NCI-H2081 (cell line): ENCODE measurements around the gene STX16.

Source experiments
- DNase-seq, 2 experiments: peaks; one replicate each; lab custom pipeline; 2025; lab: John Stamatoyannopoulos, UW

Gene STX16

DNA sequence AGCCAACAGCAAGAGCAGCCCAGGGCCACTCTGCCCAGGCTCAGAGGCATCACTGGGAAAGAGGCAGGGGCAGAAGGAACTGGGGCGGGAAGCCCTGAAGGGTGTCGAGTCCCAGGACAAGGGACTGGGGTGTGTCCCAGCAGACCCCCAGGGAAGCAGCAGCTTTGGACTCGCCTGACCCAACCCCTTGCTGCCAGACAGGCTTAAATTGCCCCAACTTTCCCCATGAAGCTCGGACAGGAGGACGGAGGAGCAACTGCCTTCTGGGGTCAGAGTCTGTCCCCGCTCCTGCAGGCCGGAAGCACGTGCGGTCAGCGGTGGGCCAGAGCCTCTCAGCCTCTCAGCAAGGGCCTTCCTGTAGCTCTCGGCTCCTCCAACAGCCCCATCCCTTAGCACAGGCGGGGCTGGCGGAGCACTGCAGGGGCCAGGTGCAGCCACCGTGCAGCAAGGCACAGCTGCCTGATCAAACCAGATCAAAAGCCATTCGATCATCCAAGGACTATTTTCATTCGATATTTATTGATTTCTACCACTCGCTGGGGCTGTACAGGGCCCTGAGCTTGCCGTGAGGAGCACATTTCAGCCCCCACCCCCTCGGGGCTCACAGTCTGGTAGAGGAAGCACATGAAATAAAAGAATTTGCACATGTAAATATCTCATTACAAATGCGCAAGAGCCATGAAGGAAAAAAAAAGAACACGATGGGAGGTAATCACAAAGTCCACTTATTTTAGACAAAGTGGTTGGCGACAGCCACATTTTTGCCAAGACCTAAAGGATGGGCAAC, 31.8 kb upstream of the STX16 start:
- DNase-seq, result no peak

DNA sequence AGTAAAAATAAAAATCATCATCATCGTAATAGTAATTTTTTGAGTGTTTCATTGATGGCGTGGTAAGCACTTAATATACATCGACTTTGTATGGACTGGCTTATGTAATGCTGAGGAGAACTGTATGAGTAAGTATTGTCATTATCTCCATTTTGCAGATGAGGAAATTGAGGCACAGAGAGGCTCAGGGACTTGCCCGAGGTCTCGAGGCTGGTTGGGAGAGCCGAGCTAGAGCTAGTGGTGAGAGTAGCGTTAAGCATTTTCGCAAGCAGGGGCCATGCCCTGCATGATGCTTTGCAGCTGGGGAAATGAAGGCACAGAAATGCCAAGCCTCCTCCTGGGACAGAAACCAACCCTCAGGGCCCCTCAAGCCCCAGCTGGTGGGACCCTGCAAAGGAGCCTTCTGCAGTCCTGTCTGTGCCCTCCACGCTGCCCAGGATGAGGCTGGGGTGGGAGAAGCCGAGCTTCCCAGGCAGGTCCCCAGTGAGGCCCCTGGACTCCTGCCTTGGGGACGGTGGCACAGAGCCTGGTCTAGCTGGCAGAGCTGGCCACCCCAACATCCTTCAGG, 31.1 kb upstream of the STX16 start:
- DNase-seq, result no peak

DNA sequence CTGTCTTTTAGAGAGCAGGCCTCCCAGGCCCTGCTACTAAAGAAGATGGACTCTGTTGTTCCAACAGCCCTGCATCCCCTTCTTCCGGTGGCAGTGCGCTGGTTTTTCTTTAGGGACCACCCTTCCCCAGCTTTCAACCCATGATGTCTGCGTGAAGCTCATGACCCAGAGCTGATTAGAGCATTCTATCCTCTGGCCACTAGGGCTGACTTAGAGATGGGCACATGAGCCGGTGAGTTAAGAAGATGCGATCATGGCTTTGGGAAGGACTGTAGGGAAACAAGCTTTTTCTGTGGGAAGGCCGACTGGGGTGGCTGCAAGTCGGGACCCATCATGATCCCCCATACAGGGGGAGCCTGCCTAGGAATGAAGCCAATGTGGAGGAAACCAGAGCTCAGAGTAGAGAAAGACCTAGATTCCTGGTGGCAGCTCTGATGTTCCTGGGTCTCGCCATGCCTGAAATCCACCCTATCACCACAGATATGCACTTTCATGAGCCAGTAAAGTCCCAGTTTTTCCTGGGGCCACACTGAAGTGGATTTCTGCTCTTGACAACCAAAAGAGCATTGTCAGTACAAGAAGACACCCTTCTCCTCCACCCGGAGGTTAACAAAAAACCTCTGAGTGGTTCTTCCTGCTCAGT, 29.1 kb upstream of the STX16 start:
- no peak for DNase-seq

DNA sequence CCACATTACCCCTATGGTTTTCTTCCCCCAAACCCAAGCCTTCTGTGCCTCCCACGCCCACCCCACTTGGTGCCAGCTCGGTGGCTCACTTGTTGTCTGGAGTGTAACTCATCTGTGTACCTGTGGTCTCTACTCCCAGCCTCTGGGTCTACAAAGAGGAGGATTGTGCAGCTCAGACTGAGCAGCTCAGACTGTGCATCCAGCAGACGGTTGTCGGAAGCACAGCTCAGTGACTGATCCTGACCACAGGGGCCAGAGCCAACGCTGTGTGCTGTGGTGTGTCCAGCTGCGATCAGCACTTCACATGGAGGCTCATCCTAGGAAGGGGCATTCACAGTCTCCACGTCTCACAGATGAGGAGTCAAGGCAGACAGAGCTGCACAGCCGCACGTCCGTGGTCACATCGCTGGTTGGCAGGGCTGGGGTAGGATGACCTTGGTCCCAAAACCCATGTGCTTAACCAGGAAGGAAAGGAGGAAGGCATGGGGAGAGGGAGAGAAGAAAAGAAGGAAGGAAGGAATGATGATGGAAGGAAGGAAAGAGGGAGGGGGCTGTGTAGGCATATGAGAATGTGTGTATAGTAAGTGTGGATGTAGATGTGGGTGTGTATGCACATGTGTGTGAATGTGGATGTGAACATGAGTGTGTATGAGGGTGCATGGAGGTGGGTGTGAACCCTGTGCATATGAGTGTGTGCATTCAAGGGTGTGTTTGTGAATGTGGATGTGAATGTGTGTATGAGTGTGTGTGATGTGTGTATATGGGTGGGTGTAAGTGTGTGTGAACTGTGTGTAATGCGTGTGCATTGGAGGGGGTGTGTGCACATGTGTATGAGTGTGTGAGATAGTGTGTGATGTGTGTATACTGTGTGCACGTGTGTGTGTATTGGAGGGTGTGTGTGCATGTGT, 28.2 kb upstream of the STX16 start:
- no peak for DNase-seq

DNA sequence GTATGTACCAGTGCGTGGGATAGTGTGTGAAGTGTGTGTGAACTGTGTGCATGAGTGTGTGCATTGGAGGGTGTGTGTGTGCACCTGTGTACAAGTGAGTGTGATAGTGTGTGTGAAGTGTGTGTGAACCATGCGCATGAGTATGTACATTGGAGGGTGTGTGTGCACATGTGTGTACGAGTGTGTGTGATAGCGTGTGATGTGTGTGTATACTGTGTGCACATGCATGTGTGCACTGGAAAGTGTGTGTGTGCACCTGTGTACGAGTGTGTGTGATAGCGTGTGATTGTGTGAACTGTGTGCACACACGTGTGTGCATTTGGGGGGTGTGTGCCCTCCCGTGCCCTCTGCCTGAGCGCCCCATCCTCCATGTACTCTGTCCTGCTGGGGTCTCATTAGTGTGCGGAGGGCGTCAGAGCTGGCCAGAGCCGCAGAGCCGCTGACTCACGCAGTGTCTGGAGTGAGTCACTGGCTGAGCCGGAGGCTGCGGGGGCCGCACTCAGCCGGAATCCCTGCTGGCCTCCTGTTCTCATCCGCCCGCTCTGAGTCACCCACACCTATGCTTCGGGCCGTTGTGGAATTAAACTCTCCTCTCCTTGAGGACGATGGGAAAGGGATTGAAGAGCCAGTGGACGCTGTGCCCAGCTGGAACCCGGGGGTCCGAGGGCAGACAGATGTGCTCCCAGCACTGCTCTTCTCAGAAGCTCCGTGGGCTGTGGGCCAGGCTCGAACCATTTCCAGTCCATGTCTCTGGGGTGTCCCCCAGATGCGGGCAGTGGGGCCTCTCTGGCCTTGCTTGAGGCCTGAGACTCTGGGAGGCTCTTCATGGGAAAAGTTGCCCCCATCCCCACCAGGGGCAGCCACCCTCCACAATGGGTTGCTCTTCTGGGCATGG, 27.3 kb upstream of the STX16 start:
- no peak for DNase-seq

DNA sequence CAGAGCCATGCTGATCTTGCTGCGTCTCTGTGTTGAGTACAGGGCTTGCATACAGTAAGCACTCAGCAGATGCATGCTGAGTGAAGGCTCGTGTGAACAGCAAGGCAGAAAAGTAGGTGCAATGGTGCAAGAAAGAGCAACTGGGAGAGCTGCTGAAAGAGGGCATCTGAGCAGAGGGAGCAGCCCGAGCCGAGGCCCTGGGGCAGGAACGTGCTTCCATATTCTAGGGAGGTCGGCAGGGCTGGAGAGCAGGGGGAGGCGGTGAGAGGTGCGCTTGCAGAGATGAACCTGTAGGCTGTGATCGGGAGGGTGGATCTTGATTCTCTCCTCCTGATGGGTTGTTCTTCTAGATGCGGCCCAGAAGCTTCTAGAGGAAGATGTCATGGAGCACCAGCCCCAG, 26.4 kb upstream of the STX16 start:
- DNase-seq, result no peak

DNA sequence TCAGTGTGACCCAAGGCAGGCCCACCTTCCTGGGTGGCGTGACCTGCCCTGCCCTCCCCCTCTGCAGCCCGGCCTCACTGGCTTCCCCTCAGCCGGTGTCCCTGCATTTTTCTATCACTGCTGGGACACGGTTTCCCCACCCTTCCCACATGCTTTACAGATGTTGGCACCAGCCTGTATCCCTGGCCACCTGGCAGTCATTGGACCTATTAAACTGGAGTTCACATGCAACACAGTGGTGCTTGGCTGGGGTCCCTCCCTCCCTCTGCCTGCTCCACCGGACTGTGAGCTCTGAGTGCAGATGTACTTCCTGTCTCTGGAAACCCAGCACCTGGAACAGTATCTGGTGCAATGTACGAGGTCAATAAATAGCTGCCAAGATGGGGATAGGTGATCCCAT, 25.5 kb upstream of the STX16 start:
- no peak for DNase-seq

DNA sequence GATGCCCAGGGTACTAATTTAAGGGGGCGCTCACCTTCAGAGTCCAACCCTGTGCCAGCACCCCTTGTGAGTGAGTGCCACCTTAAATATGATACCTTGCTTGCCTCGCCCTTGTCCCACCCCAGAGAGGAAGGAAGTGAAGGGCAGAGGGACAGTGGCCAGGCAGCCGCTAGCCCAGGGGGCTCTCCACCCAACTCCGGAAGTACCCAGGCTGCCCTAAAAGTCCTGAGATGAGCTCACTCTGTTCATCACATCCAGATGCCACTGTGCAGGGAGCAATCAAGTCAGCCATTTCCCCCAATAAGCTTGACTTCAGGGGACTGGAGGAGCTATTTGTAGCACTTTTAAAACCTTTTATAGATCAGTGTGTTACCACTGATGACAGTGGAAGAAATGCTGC, 25.0 kb upstream of the STX16 start:
- no peak for DNase-seq

DNA sequence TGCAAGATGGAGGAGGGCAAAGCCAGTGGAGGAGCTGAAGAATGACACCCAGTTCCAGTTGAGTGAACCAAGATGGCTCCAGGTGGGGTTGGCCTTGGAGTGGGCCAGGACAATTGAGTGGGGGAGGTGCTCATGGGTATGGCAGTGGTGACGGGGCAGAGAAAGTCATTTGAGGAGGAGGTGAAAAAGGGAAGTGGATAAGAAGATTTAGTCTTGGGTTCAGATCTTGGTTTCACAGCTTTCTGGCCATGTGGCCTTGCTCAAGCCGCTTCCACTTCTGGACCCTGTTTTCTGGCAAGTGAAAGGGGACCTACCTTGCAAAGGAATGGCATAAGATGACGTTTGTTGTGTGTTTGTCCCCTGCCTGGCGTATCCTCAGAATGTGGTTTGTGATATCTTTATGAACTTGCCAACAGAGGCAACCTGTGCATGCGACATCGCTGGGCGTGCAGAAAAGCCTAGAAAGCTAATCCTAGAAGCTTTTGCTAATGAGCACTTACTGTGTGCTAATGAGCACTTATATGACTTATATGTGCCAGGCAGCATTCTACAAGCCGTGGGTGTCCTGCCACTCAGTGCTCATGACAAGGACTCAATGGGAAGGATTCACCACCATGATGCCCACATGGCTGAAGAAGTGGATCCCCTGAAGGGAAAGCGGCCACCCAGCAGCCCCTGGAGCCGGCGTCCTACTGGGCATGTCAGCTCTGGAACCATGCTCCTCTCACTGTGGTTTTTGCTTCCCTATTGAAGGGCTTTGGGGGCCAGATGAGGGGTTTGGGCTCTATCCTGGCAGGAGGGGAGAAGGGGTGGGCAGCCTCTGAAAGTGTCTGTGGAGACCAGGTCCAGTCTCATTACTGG, 23.6 kb upstream of the STX16 start:
- DNase-seq, result no peak

DNA sequence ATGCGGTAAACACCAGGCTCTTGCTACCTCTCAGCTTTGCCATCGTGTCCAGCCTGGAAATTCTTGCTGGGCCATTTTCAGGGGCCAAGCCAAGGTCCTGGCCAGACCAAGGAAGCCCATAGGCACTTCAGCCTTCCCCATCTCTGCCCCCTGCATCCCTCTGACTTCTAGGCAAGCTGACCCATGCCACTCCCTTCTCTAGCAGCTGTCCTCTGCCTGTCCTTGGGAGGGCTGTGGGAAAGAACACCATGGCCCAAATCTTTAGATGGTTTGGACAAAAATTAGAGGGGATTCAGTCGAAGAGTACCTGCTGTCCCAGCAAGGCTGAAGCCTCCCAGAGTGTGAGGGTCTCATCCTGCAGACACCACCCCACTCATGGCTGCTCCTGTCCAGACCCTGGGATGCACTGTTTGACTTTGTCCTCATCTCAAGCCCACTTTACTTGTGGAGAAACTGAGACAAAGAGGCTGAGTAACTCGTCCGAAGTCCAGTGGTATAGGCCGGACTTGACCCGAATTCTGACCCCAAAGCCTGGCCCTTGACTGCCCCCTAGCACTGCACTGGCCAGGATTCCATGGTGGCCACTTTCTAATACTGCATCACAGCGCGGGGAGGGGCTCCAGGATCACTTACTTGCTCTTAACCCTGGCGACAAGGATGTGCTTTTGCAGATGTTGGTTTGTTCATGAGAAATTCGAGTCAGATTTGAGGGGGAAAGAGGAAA, 22.4 kb upstream of the STX16 start:
- no peak for DNase-seq

DNA sequence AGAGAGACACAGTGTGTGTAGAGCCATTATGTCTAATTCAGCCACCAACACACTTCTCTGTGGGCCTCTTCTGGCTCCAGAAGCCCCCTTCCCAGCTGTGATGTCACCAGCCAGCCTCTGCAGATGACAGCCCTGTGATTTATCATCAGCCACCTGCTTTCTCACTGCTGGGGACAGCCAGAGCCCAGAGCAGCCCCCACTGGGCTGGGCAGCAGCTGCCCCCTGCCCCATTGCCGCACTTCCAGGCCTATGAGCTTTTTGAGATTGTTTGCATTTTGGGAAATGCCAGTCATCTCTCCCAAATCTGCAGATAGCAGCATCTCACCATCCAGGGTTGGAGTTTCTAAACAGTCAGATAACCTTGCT, 21.9 kb upstream of the STX16 start:
- DNase-seq, result no peak

DNA sequence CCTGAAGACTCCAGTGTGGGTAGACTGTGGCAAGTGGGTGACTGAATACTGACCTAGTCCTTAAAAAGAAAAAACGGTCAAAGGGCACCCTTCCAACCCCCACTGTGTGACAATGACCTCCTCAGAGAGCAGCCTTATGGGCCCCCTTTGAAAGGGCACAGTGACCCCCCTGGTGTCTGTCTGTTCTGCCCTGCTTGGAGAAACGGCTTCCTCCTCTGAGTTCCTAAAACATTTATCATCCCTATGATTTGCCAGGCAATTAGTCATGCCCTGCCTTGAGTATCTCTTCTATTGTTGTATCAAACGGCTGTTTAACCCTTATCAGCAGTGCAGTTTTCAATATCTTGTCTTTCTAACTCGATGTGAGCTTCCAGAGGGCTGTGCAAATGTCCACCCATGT, 21.0 kb upstream of the STX16 start:
- no peak for DNase-seq

DNA sequence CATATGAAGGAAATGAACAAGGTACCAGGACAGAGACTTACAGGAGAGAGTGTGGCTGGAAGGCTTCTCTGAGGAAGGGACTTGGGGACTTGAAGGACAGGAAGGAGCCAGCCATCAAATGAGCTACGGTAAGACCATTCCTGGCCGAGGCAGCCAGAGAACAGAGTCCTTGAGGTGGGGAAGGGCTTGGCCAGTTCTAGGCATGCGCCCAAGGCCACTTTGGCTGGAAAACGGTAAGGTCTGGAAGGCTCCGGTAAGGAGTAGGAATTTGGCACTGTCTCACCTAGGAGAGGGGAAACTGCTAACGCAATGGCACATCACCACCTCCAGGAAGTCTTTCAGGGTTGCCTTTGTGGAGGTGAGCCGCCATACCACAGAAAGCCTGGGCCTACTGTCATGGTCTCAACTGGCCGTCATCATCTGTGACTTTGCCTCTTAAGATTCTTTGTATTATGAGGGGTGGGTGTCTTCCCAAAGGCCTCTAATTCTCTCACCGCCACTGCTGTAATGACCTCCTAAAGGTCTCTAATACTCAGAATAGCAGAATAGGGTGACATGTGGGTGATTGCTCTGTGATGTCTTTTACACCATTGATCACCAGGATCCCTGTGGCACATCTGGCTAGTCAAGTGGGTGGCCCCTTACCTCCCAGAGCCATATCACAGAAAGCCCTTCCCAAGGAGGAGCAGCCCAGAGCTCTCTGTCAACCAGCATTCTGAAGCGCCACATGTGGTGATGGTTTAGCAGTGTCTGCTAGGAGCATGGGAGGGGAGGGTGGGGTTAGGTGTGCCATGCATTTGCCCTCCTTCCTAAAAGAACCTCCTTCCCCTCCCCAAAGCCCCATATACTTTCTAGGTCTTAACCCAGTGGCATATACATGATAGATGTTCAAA, 17.7 kb upstream of the STX16 start:
- no peak for DNase-seq

DNA sequence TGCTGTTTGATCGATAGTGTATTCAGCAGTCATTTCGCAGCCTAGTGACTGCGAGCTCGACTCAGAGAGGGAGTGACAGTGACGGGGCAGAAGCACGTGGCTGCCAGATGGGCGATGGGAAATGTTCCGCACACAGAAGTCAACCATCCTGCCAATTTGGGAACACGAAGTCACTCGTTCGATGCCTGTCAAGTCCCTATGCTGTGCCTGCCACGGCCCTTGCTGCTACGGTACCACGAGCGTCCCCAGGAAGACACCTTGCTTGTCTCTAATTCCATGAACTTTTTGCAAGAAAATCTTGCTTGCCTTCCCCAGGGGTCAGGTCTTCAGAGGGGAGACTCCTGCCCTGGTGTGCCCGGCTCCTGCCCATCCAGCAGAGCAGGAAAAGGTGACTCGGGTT, 17.0 kb upstream of the STX16 start:
- no peak for DNase-seq

DNA sequence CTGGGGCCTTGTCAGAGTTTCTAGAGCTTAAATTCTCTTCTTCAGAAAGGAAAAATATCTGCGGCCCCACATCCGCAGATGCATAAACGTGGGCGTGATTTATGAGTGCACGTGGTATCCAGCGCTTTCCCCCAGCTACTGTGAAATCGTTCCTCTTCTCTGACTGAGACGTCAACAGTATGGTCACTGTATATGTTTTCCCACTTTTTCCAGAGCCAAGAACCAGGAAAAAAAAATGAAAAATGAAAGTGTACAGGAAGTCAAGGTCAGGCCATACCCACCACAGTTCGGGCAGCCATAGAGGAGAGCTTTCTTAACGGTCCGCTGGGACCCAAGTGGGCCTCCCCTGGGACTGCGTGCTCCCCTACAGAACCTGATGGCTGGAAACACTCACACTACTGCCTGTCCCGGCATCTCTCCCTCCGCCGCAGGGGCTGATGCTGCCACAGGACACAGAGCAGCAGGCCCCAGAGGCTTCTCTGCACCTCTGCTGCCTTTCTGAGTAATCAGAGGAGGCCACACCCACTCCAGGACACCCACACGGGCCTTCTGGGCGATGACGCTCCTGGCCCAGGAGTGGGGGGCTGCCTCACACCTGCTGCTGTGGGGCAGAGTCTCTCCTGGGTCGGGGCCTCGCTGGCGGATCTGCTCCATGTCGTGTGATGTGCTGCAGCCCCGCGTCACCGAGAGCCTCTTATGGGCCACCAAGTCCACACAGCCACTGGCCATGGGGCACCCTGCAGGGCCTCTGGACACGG, 16.4 kb upstream of the STX16 start:
- DNase-seq, result no peak

DNA sequence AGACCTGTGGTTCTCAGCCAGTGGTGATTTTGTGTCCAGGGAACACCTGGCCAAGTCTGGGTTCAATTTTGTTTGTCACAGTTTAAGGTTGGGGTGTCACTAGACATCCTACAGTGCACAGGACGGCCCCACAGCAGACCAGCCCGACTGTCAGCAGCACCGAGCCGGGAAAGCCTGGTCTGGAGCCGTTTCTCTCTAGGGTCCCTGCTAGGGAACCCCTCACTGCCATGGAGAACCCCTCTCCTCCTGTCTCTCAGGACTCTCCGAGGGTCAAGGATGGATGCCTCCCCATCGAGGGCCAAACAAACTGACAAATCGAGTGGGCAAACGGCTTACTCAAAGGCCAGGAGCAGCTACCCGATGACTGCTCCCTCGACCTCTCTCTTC, 15.8 kb upstream of the STX16 start:
- no peak for DNase-seq

DNA sequence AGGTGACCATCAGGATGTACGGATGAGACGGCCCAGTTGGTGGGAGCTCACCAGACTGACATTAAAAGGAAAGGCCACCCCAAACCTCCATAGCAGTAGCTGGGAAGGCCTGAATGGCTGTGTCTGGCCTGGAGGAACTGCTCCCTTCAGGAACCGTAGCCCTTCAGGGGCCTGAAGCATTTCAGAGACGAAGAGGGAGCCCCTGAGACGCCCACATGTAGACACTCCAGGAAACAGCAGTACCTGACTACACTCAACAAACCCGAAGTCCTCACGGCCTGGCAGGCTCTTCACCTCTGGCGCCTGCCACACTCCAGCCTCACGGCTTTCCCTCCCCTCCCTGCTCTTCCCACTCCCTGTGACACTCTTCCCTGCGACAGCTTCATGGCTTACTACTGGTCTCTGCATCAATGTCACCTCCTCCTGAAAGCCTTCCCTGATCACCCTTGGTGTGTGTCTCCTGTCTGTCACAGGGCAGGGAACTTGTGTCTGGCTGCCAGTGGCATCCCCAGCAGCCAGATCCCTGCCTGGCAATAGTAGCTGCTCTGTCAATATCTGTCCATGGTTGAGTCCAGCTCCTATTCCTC, 14.6 kb upstream of the STX16 start:
- no peak for DNase-seq

DNA sequence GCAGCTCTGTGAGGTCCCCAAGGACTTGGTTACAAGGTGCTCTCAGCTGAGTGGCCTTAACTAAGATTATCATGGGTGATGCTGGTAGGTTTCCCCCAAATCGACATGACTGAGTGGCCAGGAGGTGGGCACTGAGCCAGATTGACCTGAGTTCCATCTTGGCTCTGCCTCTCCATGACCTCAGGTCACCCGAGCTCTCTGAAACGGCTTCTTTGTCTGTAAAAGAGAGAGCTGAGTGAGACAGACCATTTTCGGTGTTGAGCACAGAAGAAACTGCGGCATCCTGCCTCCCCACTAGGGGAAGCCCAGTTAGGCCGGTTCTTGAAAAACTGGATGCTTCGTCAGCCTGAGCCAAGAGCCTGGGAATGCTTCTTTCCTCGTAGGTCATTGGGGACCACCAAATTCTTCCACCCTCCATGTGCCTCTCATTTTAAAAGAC, 14.1 kb upstream of the STX16 start:
- DNase-seq, result no peak
